ENCODE data around the gene NEK6.
A peak's percentile ranks its signal among the peaks of the same experiment; 100 is the strongest.

Gene NEK6

DNA sequence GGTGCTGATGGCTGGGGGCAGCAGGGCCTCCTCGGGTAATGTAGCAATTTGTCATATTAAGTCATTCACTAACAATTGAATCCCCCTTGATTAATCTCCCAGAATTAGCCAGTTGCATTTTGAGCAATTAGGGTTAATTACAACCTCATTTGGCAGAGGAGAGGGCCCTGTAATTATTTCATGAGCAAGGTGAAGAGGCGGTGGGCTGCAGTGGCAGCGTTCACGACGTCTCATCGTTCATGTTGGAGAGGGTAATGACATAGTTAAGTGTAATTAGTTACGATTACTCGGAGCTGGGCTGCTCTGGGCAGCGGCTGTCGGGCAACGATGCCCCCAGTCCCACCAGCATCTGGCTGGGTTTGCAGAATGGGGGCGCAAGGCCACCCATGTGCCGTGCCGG is 46.0 kb downstream of the NEK6 start:
- DNase-seq: no peak
- peaks cover 50% of the 10 kb centered on the region for H3K4me1 ChIP-seq (ENCODE audit: control insufficient read depth, insufficient read depth, low read depth, low read length)
- H3K9me3 ChIP-seq (ENCODE audit: control insufficient read depth, low read length): no peaks in the 10 kb centered on the region
- WGBS: 97% methylated on average over 13 of the region's 14 CpGs
- H4K8ac ChIP-seq (ENCODE audit: low read length): no peak overlapping the region
- no peak overlapping the region for H2BK5ac ChIP-seq (ENCODE audit: low read depth, low read length, poor library complexity, severe bottlenecking)
- H3K27me3 ChIP-seq (ENCODE audit: control insufficient read depth in 1 of 2, insufficient read depth in 1 of 2, low read length in 2 of 2): no peaks in the 10 kb centered on the region
- no peak overlapping the region for H3K14ac ChIP-seq (ENCODE audit: low read length in 2 of 2)
- no peak overlapping the region for H3K18ac ChIP-seq (ENCODE audit: low read depth in 1 of 2, low read length in 2 of 2)
- no peak overlapping the region for H3K23ac ChIP-seq (ENCODE audit: low read length in 2 of 2)
- no peak overlapping the region for H2AK5ac ChIP-seq (ENCODE audit: low read length, severe bottlenecking)
- no peak overlapping the region for H2BK15ac ChIP-seq (ENCODE audit: low read depth, poor library complexity, severe bottlenecking)
- H3K36me3 ChIP-seq (ENCODE audit: control insufficient read depth in 1 of 2, insufficient read depth in 2 of 2, low read depth in 1 of 2, low read length in 2 of 2): peaks cover 53 to 65% of the 10 kb centered on the region in 2 experiments
- H4K91ac ChIP-seq (ENCODE audit: low read length): no peak overlapping the region
- no peak overlapping the region for H2AFZ ChIP-seq (ENCODE audit: low read depth, low read length)
- H3K9ac ChIP-seq (ENCODE audit: low read length): no peak overlapping the region
- H3K4ac ChIP-seq (ENCODE audit: low read depth in 1 of 2, low read length in 2 of 2): no peak overlapping the region
- H3K79me1 ChIP-seq (replicated peaks; ENCODE audit: low read length, poor library complexity, severe bottlenecking): peaks cover 24% of the 10 kb centered on the region
- no peak overlapping the region for H3K4me2 ChIP-seq (ENCODE audit: low read length, poor library complexity, severe bottlenecking)
- no peak overlapping the region for H3K4me3 ChIP-seq (ENCODE audit: insufficient read depth in 1 of 2, low read depth in 1 of 2, low read length in 2 of 2)
- no peak overlapping the region for H3K27ac ChIP-seq (ENCODE audit: low read length, poor library complexity, severe bottlenecking)
- H2BK120ac ChIP-seq (ENCODE audit: low read depth, low read length): no peak overlapping the region
- peak overlapping the region in 1 of 2 experiments; percentile 12 for H2BK12ac ChIP-seq (ENCODE audit: low read length in 2 of 2)

DNA sequence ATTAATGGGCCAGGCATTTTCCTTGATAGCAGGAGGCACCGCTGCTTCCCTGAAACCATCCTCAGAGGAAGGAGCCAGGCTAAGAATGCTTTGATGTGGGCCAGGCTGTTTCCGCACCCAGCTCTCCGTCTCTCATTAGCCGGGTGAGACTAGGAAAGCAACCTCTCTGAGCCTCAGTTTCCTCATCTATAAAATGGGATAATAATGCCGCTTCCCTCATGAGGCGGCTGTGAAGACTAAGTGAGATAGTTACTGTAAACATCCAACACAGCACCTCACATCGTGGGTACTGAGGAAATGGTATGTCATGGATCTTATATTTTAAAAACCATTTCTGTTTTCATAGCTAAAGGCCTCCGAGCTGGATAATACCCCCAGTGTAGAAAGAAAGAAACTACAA is 46.5 kb downstream of the NEK6 start:
- no peak overlapping the region for H3K14ac ChIP-seq (ENCODE audit: low read length in 2 of 2)
- H3K4me1 ChIP-seq (ENCODE audit: control insufficient read depth, insufficient read depth, low read depth, low read length): peaks cover 50% of the 10 kb centered on the region
- no peak overlapping the region for H3K4me3 ChIP-seq (ENCODE audit: insufficient read depth in 1 of 2, low read depth in 1 of 2, low read length in 2 of 2)
- no peak overlapping the region for H3K4ac ChIP-seq (ENCODE audit: low read depth in 1 of 2, low read length in 2 of 2)
- no peaks in the 10 kb centered on the region for H3K9me3 ChIP-seq (ENCODE audit: control insufficient read depth, low read length)
- peak overlapping the region; percentile 5 for H2AK5ac ChIP-seq (ENCODE audit: low read length, severe bottlenecking)
- H3K36me3 ChIP-seq (ENCODE audit: control insufficient read depth in 1 of 2, insufficient read depth in 2 of 2, low read depth in 1 of 2, low read length in 2 of 2): peaks cover 58 to 70% of the 10 kb centered on the region in 2 experiments
- H3K79me1 ChIP-seq (replicated peaks; ENCODE audit: low read length, poor library complexity, severe bottlenecking): peaks cover 25% of the 10 kb centered on the region
- no peak overlapping the region for H3K4me2 ChIP-seq (ENCODE audit: low read length, poor library complexity, severe bottlenecking)
- WGBS: 99% methylated on average over 3 of the region's 8 CpGs
- no peak overlapping the region for H4K91ac ChIP-seq (ENCODE audit: low read length)
- H2AFZ ChIP-seq (ENCODE audit: low read depth, low read length): no peak overlapping the region
- H4K8ac ChIP-seq (ENCODE audit: low read length): no peak overlapping the region
- no peak overlapping the region for H3K27ac ChIP-seq (ENCODE audit: low read length, poor library complexity, severe bottlenecking)
- no peaks in the 10 kb centered on the region for H3K27me3 ChIP-seq (ENCODE audit: control insufficient read depth in 1 of 2, insufficient read depth in 1 of 2, low read length in 2 of 2)
- no peak overlapping the region for H3K23ac ChIP-seq (ENCODE audit: low read length in 2 of 2)
- H3K18ac ChIP-seq (ENCODE audit: low read depth in 1 of 2, low read length in 2 of 2): no peak overlapping the region
- no peak overlapping the region for H2BK15ac ChIP-seq (ENCODE audit: low read depth, poor library complexity, severe bottlenecking)
- DNase-seq: no peak
- no peak overlapping the region for H2BK120ac ChIP-seq (ENCODE audit: low read depth, low read length)
- no peak overlapping the region for H2BK5ac ChIP-seq (ENCODE audit: low read depth, low read length, poor library complexity, severe bottlenecking)
- no peak overlapping the region for H2BK12ac ChIP-seq (ENCODE audit: low read length in 2 of 2)
- H3K9ac ChIP-seq (ENCODE audit: low read length): no peak overlapping the region

DNA sequence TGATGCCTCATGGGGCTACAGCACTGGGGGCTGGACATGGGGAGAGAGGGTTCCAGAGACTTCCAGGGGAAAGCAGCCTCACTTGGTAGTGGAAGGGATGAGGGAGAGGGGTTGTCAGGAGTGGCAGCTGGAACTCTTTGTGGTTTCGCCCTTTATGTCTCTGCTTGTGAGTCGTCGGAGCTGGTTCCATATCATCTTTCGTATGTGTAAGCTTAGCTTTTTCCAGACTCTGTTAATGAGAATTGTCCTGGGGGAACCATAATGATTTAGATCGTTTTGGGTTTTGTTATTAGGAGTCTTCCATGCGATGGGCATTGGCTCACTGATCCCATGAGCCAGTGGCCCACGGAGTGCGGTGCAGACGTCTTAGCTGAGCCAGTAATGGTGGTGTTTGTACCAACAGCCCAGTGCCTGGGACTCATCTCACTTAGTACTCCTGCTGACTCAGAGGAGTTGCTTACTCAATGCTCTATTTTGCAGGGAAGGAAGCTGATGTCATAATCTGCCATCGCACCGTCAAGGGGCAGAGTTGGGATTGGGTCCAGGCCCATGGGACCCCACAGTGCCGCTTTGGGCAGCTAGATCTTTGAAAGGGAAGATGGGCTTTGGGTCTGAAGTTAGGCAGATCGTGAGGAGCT is 48.5 kb downstream of the NEK6 start:
- whole genome bisulfite sequencing: 20% methylated on average over 12 of the region's 13 CpGs
- peak; percentile 96 for DNase-seq
- peak overlapping the region; percentile 60 for H2BK15ac ChIP-seq (ENCODE audit: low read depth, poor library complexity, severe bottlenecking)

DNA sequence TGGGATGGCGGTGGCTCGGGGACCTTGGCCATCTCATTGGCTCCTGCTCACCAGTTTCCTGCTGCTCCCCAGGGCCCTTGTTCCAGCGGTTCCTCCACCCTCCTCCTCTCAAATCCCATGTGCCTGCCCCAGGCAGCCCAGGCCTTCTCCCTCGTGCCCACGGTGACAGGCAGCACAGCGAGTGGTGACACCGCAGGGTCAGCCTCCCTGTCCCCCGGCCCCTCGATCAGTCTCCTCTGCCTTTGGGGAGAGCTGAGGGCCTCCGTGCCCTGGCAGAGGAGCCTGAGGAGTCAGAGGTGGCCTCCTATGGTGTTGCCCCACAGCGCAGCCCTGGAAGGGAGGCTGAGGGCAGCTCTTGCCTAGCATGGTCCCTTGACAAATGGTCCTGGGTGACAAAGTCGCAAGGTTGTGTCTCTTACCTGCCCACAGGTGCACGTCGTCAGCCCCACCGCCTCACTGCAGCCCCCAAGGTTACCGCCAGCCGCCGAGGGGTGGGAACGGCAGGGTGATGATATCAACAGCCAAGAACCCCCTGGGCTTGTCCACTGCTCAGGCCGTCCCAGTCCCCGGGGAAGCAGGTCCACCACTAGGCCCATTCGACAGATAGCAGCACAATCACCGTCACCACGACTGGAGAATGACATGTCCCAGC is 49.8 kb downstream of the NEK6 start:
- Histone ChIP-seq H3K4ac (ENCODE audit: low read depth in 1 of 2, low read length in 2 of 2) (peak overlapping the region in 1 of 2 experiments; percentile 46), H3K23ac (ENCODE audit: low read length in 2 of 2) (no peak overlapping the region), H3K14ac (ENCODE audit: low read length in 2 of 2) (peak overlapping the region in 1 of 2 experiments; percentile 62), H3K79me1 (replicated peaks; ENCODE audit: low read length, poor library complexity, severe bottlenecking) (peaks cover 29% of the 10 kb centered on the region), H3K27me3 (ENCODE audit: control insufficient read depth in 1 of 2, insufficient read depth in 1 of 2, low read length in 2 of 2) (no peaks in the 10 kb centered on the region), H3K9ac (ENCODE audit: low read length) (peak overlapping the region; percentile 43), H2AK5ac (ENCODE audit: low read length, severe bottlenecking) (peak overlapping the region; percentile 90), H2BK15ac (ENCODE audit: low read depth, poor library complexity, severe bottlenecking) (no peak overlapping the region), H3K4me2 (ENCODE audit: low read length, poor library complexity, severe bottlenecking) (no peak overlapping the region), H2BK12ac (ENCODE audit: low read length in 2 of 2) (peak overlapping the region in 1 of 2 experiments; percentile 4), H3K27ac (ENCODE audit: low read length, poor library complexity, severe bottlenecking) (peak overlapping the region; percentile 78), H2AFZ (ENCODE audit: low read depth, low read length) (no peak overlapping the region), H3K4me3 (ENCODE audit: insufficient read depth in 1 of 2, low read depth in 1 of 2, low read length in 2 of 2) (peak overlapping the region in 1 of 2 experiments; percentile 16), H3K18ac (ENCODE audit: low read depth in 1 of 2, low read length in 2 of 2) (peak overlapping the region; percentile 28 to 37), H4K8ac (ENCODE audit: low read length) (peak overlapping the region; percentile 52), H3K9me3 (ENCODE audit: control insufficient read depth, low read length) (no peaks in the 10 kb centered on the region), H2BK5ac (ENCODE audit: low read depth, low read length, poor library complexity, severe bottlenecking) (peak overlapping the region; percentile 5), H3K4me1 (ENCODE audit: control insufficient read depth, insufficient read depth, low read depth, low read length) (peaks cover 49% of the 10 kb centered on the region), H2BK120ac (ENCODE audit: low read depth, low read length) (no peak overlapping the region), H3K36me3 (ENCODE audit: control insufficient read depth in 1 of 2, insufficient read depth in 2 of 2, low read depth in 1 of 2, low read length in 2 of 2) (peaks cover 67 to 86% of the 10 kb centered on the region in 2 experiments), H4K91ac (ENCODE audit: low read length) (peak overlapping the region; percentile 87)
- 96% methylated on average over 24 of the region's 24 CpGs for WGBS
- no peak for DNase-seq

More for the DNA sequence above, 48.5 kb downstream of the NEK6 start:
- Histone ChIP-seq H4K8ac (ENCODE audit: low read length) (peak overlapping the region; percentile 88), H3K27ac (ENCODE audit: low read length, poor library complexity, severe bottlenecking) (peak overlapping the region; percentile 92), H3K4me3 (ENCODE audit: insufficient read depth in 1 of 2, low read depth in 1 of 2, low read length in 2 of 2) (no peak overlapping the region), H3K14ac (ENCODE audit: low read length in 2 of 2) (no peak overlapping the region), H2BK120ac (ENCODE audit: low read depth, low read length) (peak overlapping the region; percentile 56), H3K36me3 (ENCODE audit: control insufficient read depth in 1 of 2, insufficient read depth in 2 of 2, low read depth in 1 of 2, low read length in 2 of 2) (peaks cover 68 to 87% of the 10 kb centered on the region in 2 experiments), H3K4me1 (ENCODE audit: control insufficient read depth, insufficient read depth, low read depth, low read length) (peaks cover 48% of the 10 kb centered on the region), H4K91ac (ENCODE audit: low read length) (peak overlapping the region; percentile 81), H3K18ac (ENCODE audit: low read depth in 1 of 2, low read length in 2 of 2) (peak overlapping the region; percentile 55 to 67), H3K79me1 (replicated peaks; ENCODE audit: low read length, poor library complexity, severe bottlenecking) (peaks cover 28% of the 10 kb centered on the region), H3K9ac (ENCODE audit: low read length) (peak overlapping the region; percentile 50), H3K9me3 (ENCODE audit: control insufficient read depth, low read length) (no peaks in the 10 kb centered on the region), H2BK5ac (ENCODE audit: low read depth, low read length, poor library complexity, severe bottlenecking) (no peak overlapping the region), H3K4ac (ENCODE audit: low read depth in 1 of 2, low read length in 2 of 2) (peak overlapping the region; percentile 34 to 59), H2AK5ac (ENCODE audit: low read length, severe bottlenecking) (peak overlapping the region; percentile 95), H3K27me3 (ENCODE audit: control insufficient read depth in 1 of 2, insufficient read depth in 1 of 2, low read length in 2 of 2) (no peaks in the 10 kb centered on the region), H2BK12ac (ENCODE audit: low read length in 2 of 2) (peak overlapping the region; percentile 28 to 70), H3K23ac (ENCODE audit: low read length in 2 of 2) (no peak overlapping the region), H2AFZ (ENCODE audit: low read depth, low read length) (no peak overlapping the region), H3K4me2 (ENCODE audit: low read length, poor library complexity, severe bottlenecking) (no peak overlapping the region)

Data from mesenchymal stem cell (in vitro differentiated cells and primary cell).